ENCODE results near the gene FBXL19.

- TF ChIP-seq SMAD3 (CRISPR knock-in tag; IDR thresholded peaks at IDR 0.05; ENCODE audit: borderline replicate concordance) (no peak), ATF3 (CRISPR knock-in tag; conservative IDR thresholded peaks at IDR 0.05) (no peak), CTCF (IDR thresholded peaks at IDR 0.05) (no peak), JUN (CRISPR knock-in tag; IDR thresholded peaks at IDR 0.05) (no peak), NFYB (CRISPR knock-in tag; conservative IDR thresholded peaks at IDR 0.05; ENCODE audit: low read depth) (no peak), NR3C1 (CRISPR knock-in tag; conservative IDR thresholded peaks at IDR 0.05; ENCODE audit: low read depth) (no peak), IRF1 (CRISPR knock-in tag; IDR thresholded peaks at IDR 0.05) (no peak), FOXP1 (CRISPR knock-in tag; IDR thresholded peaks at IDR 0.05; ENCODE audit: borderline replicate concordance) (no peak), SP1 (CRISPR knock-in tag; conservative IDR thresholded peaks at IDR 0.05) (no peak)
Observed at GRCh38 chr16:30924076-30924912, 922 bp downstream of the FBXL19 start.

Measured in WTC11 (cell line).